Astrocyte (in vitro differentiated cells and primary cell): ENCODE measurements around the gene TSHZ1. TPM values are rescaled to one million over a fixed set of nuclear protein-coding genes. Genes with fewer than 3 reads are reported as not detected.

Experiments used
- DNase-seq: peaks from one replicate; pipeline ENCODE4 v3.0.0-alpha.2; 2010; ENCODE audit warnings: low read depth
- FAIRE-seq: peaks from 2 replicates; lab custom pipeline; 2011; peaks lifted over from hg19 to GRCh38; lab: Jason Lieb, UNC
- H2AFZ ChIP-seq: 2 replicates; pipeline ENCODE4 v1.6.0; 2012; ENCODE audit warnings: low read depth, low read length, inconsistent platforms
- H3K27ac ChIP-seq: 2 replicates; pipeline ENCODE4 v1.5.1; 2011; ENCODE audit warnings: low read depth, low read length, inconsistent platforms
- H3K27me3 ChIP-seq: 2 replicates; pipeline ENCODE4 v1.6.0; 2011; ENCODE audit warnings: low read length, inconsistent platforms; ENCODE audit not compliant: insufficient read depth
- H3K36me3 ChIP-seq: 2 replicates; pipeline ENCODE4 v1.5.1; 2011; ENCODE audit warnings: low read length, inconsistent platforms; ENCODE audit not compliant: insufficient read depth
- H3K4me1 ChIP-seq: 2 replicates; pipeline ENCODE4 v1.5.1; 2011; ENCODE audit warnings: low read length, inconsistent platforms; ENCODE audit not compliant: insufficient read depth
- H3K4me2 ChIP-seq: 2 replicates; pipeline ENCODE4 v1.6.0; 2012; ENCODE audit warnings: low read length, inconsistent platforms
- H3K4me3 ChIP-seq: 2 replicates; pipeline ENCODE4 v1.5.1; 2011; ENCODE audit warnings: low read depth, mild to moderate bottlenecking, low read length, inconsistent platforms; ENCODE audit not compliant: insufficient read depth
- H3K79me2 ChIP-seq: 2 replicates; pipeline ENCODE4 v1.6.0; 2012; ENCODE audit warnings: mild to moderate bottlenecking, low read length, inconsistent platforms; ENCODE audit not compliant: insufficient read depth
- H3K9ac ChIP-seq: 2 replicates; pipeline ENCODE4 v1.6.0; 2012; ENCODE audit warnings: mild to moderate bottlenecking, low read length, inconsistent platforms
- H3K9me3 ChIP-seq: 2 replicates; pipeline ENCODE4 v1.5.1; 2012; ENCODE audit warnings: low read depth, mild to moderate bottlenecking, low read length, inconsistent platforms; ENCODE audit not compliant: insufficient read depth
- H4K20me1 ChIP-seq: 2 replicates; pipeline ENCODE4 v1.6.0; 2012; ENCODE audit warnings: low read length, inconsistent platforms; ENCODE audit not compliant: insufficient read depth
- H3K27ac Mint-ChIP-seq: one replicate; pipeline ENCODE4 v1.8.0; 2021; ENCODE audit warnings: mild to moderate bottlenecking, mixed read lengths; ENCODE audit not compliant: unreplicated experiment
- H3K27me3 Mint-ChIP-seq: one replicate; pipeline ENCODE4 v1.8.0; 2021; ENCODE audit warnings: low read depth, mixed read lengths; ENCODE audit not compliant: unreplicated experiment
- H3K36me3 Mint-ChIP-seq: one replicate; pipeline ENCODE4 v1.8.0; 2021; ENCODE audit warnings: low read depth, mixed read lengths; ENCODE audit not compliant: unreplicated experiment
- H3K4me1 Mint-ChIP-seq: one replicate; pipeline ENCODE4 v1.8.0; 2021; ENCODE audit warnings: low read depth, mixed read lengths; ENCODE audit not compliant: unreplicated experiment
- H3K4me3 Mint-ChIP-seq: one replicate; pipeline ENCODE4 v1.8.0; 2021; ENCODE audit warnings: mild to moderate bottlenecking, moderate library complexity, mixed read lengths; ENCODE audit not compliant: unreplicated experiment
- H3K9me3 Mint-ChIP-seq: one replicate; pipeline ENCODE4 v1.8.0; 2021; ENCODE audit warnings: mild to moderate bottlenecking, mixed read lengths; ENCODE audit not compliant: unreplicated experiment
- CTCF ChIP-seq: IDR thresholded peaks from 2 replicates; pipeline ENCODE4 v1.5.1; 2011; ENCODE audit warnings: low read depth, mild to moderate bottlenecking, inconsistent platforms, low read length, moderate library complexity; ENCODE audit not compliant: insufficient read depth
- EZH2 ChIP-seq: IDR thresholded peaks from 2 replicates; pipeline ENCODE4 v1.6.1; 2012; ENCODE audit warnings: mild to moderate bottlenecking, low read length, inconsistent platforms; ENCODE audit not compliant: insufficient read depth
- total RNA-seq: library from RNA; stranded (reverse); gene quantifications from 2 replicates; pipeline ENCODE4 v1.2.1, GENCODE V29; 2021

TSHZ1 gene
- total RNA-seq, 1 donor from 2014 or later, result 2.9 TPM

GRCh38 chr18:75211002-75211621 is 515 bp downstream of the TSHZ1 start:
- Histone ChIP-seq H3K4me2 (peak overlapping the region; percentile 88), H3K27ac (peak overlapping the region; percentile 11), H2AFZ (peak overlapping the region; percentile 63), H3K4me1 (peaks cover 27% of the 10 kb centered on the region), H3K9me3 (no peaks in the 10 kb centered on the region), H3K36me3 (no peaks in the 10 kb centered on the region), H3K27me3 (no peaks in the 10 kb centered on the region), H4K20me1 (peaks cover 17% of the 10 kb centered on the region), H3K4me3 (peak overlapping the region; percentile 79), H3K79me2 (peaks cover 42% of the 10 kb centered on the region), H3K9ac (peak overlapping the region; percentile 80)
- peak overlapping the region; percentile 92 for H3K4me3 Mint-ChIP-seq
- DNase-seq (no peak), FAIRE-seq (no peak)
- peaks cover 24% of the 10 kb centered on the region for H3K27me3 Mint-ChIP-seq
- H3K9me3 Mint-ChIP-seq, result no peaks in the 10 kb centered on the region
- H3K4me1 Mint-ChIP-seq, result peaks cover 19% of the 10 kb centered on the region
- no peaks in the 10 kb centered on the region for H3K36me3 Mint-ChIP-seq
- no peak for TF ChIP-seq EZH2
- no peak for TF ChIP-seq CTCF
- peak overlapping the region; percentile 81 for H3K27ac Mint-ChIP-seq

GRCh38 chr18:75211626-75211952 is 992 bp downstream of the TSHZ1 start:
- Histone ChIP-seq H3K27me3 (no peaks in the 10 kb centered on the region), H4K20me1 (peaks cover 13% of the 10 kb centered on the region), H3K36me3 (no peaks in the 10 kb centered on the region), H3K4me1 (peaks cover 27% of the 10 kb centered on the region), H3K4me2 (peak overlapping the region; percentile 85), H3K9me3 (no peaks in the 10 kb centered on the region), H3K9ac (peak overlapping the region; percentile 65), H2AFZ (peak overlapping the region; percentile 50), H3K4me3 (peak overlapping the region; percentile 56), H3K79me2 (peaks cover 40% of the 10 kb centered on the region), H3K27ac (no peak overlapping the region)
- no peak for DNase-seq
- H3K4me3 Mint-ChIP-seq, result no peak overlapping the region
- H3K27me3 Mint-ChIP-seq, result peaks cover 19% of the 10 kb centered on the region
- H3K4me1 Mint-ChIP-seq, result peaks cover 19% of the 10 kb centered on the region
- no peak for FAIRE-seq
- H3K36me3 Mint-ChIP-seq, result no peaks in the 10 kb centered on the region
- no peaks in the 10 kb centered on the region for H3K9me3 Mint-ChIP-seq
- no peak overlapping the region for H3K27ac Mint-ChIP-seq
- no peak for TF ChIP-seq EZH2
- no peak for TF ChIP-seq CTCF
